Activated CD4-positive, alpha-beta T cell treated with anti-CD3 and anti-CD28 coated beads, Interleukin-2, amount 50 U/mL, for 48 hours (primary cell): ENCODE data around the gene TMEM269.
A peak's percentile ranks its signal among the peaks of the same experiment; 100 is the strongest.
"Not testable (repeated sequence)": the region's sequence is repeated elsewhere in the genome, so short reads cannot be mapped to it uniquely, and the experiment has no call there.

Source experiments
- DNase-seq, 2 experiments: peaks; one replicate each; pipeline ENCODE4 v3.0.0-alpha.2; 2020

The TMEM269 gene

GRCh38 chr1:42748461-42749410 is 36.1 kb upstream of the TMEM269 start:
- no peak for DNase-seq

DNA sequence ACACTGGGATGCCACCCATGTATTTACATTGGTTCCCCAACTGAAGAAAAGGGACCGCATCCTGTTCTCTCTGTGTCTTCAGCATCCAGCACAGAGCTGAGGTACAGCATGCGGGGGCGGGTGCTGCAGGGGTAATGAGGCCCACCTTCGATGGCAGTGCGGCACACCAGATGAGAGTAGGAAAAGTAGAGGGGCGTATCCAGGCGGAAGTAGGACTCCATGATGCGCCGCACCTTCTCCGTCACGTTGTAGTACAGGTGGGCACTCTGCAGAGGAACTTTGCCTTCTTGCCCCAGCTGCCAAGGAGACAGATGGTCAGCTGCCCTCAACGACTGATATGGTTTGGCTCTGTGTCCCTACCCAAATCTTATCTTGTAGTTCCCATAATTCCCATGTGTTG is 34.8 kb upstream of the TMEM269 start:
- DNase-seq = no peak

GRCh38 chr1:42751511-42752070 is 33.2 kb upstream of the TMEM269 start:
- DNase-seq = not testable (repeated sequence)

- DNase-seq = no peak
These were observed 32.5 kb upstream of the TMEM269 start for GRCh38 chr1:42752284-42752683.

DNA sequence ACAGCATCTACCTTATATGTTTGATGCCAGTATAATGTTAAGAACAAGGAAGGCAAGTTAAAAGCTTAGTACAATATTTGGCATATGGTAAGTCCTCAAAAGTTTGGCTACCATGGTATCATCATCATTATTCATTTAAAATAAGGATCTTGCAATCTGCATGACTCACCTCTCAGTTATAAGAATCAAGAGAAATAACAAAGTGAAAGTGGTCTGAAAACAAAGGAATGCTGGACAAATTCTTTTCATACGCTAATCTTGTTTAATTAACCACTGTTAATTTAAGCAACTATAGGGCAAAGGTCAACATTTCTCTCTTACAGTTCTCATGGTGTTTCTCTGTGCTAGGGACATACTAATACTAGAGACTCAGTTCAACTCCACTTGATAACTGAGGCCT is 31.7 kb upstream of the TMEM269 start:
- no peak for DNase-seq

DNA sequence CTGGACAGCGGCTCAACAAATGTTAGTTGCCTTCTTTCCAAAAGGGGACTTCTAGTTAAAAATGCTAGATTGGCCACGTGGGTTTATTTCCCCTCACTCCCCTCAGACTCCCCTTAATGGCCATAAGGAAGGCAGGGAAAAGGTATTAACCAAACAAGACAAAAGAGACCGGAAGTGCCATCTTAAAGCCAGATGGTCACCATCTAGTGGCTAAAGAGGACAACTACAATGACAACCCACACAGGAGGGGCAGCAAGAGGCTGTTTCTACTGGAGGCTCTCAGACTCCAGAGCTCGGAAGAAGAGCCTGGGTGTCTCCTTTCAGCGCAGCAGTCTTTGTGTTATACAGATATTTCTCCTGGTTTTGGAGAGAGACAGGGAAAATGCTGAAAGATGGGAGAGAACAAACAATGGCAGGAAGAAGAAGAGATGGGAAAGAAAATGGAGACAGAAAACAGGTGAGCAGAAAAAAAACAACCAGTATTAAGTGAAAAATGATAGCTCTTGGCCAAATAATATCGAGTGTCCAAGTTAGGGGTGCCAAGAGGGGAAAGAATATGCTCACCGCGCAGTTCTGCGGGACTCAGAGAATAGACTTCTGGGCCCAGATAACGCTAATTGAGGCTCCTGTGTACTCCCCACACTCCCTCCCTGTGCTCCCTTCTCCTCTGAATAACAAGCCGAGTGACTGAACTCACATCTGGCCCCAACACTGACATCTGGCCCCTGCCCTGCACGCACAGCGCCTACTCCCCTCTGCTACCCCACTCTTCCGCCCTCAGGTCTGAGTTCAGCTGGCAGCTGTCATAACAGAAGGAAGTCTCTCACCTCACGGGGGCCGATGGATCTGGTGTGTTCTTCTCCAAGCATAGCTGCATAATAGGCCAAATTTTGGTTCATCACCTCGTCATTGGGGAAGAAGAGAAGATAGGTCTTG is 27.6 kb upstream of the TMEM269 start:
- no peak for DNase-seq

DNA sequence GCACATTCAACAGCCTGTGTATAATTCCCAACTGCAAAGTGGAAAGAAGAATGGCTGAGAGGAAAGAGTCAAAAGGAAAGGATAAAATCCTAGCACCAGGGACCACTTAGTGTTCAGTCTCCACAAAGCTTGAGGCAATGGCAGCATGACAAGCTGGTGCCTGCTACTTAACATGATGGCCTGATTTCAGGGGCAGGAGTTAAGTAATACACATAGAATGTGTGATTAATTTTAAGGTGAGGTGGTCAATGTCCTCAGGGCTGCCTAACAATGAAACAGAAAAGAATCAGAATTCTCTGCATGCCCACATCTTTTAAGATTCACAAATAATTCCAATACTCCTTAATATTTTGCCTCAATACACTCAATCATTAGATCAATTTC is 26.9 kb upstream of the TMEM269 start:
- no peak for DNase-seq

- DNase-seq = no peak
These were observed 26.1 kb upstream of the TMEM269 start for GRCh38 chr1:42758641-42759040.

GRCh38 chr1:42759114-42759513 is 25.7 kb upstream of the TMEM269 start:
- no peak for DNase-seq

DNA sequence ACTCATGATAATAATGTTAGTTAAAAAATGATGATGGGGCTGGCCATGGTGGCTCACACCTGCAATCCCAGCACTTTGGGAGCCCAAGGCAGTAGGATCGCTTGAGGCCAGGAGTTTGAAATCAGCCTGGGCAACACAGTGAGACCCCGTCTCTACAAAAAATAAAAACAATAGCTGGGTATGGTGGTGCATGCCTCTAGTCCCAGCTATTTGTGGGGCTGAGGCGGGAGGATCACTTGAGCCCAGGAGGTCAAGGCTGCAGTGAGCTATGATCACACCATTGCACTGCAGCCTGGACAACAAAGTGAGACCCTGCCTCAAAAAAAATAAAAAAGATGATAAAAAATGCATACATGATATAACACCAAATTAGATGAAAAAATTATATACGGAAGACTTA is 23.2 kb upstream of the TMEM269 start:
- no peak for DNase-seq

GRCh38 chr1:42762269-42762668 is 22.5 kb upstream of the TMEM269 start:
- no peak for DNase-seq

GRCh38 chr1:42765269-42765668 is 19.5 kb upstream of the TMEM269 start:
- DNase-seq = no peak

DNA sequence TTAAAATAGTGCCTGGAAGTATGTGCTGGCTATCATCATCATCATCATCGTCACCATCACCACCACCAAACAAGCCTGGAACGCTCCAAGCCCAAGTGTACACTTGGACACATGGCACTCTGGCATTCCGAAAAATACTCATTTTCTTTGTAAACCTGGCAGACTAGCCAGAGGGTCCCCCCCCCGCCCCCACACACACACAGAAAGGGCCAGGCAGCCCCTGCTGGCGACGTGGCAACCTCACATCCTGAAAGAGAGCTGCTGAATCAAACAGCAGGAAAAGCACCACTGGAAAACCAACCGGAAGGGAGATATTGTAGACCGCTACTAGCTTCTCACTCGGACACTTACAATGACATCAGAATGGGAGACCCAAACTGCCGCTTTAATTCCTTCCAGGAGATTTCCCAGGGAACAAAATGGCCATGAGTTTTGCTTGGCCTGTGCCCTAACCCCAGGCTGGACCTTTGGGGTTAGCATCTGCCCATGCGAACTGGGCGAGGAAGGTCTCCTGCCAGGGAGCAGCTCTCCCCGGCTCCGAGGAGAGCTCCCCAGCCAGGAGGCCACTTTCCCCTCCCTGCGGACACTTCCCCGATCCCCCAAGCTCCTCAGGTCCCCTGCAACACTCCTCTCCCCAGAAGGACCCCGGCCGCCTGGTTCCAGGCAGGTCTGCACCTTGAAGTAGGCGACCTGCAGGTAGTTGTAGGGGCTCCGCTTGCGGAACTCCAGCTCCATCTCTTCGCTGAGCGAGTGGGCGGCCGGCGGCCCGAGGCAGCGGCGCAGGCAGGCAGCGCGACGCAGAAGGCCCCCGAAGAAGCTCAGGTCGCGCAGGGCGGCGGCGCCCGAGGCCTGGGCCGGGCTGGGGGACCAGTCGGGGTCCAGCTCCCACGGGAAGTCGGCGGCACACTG is 18.7 kb upstream of the TMEM269 start:
- peak; percentile 55 to 66 for DNase-seq

DNA sequence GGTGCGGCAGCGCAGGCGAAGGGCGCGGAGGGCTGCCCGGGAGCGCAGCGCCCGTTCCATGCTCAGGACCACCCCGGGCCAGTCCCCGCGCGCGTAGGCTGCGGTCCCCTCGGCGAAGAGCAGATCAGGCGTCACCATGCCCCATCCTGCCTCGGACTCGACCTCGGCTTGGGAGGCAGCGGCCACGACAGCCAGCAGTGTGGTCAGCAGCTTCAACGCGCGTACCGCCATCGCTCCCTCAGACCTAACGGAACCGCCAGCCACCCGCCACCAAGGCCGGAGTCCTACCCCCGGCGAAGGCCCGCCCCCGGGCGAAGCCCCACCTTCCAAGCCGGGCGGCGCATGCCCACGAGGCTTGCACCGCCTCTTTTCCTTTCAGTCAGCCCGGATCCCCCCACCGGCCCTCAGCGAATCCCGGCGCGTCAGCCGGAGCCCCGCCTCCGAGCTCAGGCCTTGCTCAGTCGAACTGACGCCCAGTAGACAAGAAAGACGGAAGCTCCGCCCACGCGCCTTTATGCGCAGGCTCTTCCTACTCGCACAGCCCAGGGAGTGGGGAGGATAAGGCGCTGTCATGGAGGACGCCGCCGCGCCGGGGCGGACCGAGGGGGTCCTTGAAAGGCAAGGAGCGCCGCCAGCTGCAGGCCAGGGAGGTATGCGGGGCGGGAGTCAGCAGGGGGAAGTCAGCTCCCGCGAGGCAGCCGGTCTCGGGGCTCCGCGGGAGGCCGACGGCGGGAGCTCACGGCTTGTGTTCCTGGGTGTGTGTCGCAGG is 17.9 kb upstream of the TMEM269 start, which contains the start of the genes C1orf50 and P3H1:
Gene C1orf50 (plus strand): TSS at position 509 of the 769 bp plus-strand sequence. CDS start 63 bp downstream, at position 572.
Gene P3H1 (minus strand): TSS at position 288 of the 769 bp plus-strand sequence. CDS start 57 bp downstream, at position 231.
- DNase-seq = peak; percentile 99 to 100

DNA sequence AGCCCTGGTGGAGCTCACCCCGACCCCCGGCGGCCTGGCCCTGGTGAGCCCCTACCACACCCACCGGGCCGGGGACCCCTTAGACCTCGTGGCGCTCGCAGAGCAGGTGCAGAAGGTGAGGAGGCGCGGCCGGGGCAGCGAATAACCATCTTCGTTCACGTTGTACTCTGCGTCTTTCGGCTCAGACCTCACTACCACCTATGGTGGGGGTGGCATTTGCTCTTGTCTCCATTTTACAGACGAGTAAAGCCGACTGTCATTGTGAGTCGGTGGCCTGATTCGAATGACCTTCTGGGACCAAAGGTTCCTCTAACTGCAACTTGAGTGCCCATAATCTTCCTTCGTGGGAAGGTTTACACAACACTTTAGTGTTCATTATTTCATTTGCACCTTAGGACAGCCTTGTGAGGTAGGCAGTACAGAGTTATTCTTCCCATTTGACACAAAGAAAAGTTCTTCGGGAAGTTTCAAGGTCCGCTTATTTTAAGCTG is 17.2 kb upstream of the TMEM269 start:
- no peak for DNase-seq

DNA sequence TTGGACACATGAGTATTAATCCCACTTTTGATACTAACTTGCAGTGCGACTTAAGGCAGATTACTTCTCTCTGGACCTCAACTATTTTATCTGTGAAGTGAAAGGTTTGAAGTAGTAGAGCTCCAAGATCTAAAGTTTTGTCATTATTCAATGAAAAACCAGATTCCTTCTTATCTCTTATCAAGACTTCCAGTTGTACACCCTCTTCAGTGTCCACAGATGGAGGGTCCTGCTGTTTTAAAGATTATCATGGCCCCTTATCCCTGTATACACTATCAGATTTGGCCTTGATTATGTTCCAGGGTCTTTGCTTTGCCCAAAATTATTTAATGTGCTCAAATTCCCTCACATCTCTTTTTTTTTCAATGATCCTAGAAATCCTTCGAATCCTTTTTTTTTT is 16.6 kb upstream of the TMEM269 start:
- no peak for DNase-seq

DNA sequence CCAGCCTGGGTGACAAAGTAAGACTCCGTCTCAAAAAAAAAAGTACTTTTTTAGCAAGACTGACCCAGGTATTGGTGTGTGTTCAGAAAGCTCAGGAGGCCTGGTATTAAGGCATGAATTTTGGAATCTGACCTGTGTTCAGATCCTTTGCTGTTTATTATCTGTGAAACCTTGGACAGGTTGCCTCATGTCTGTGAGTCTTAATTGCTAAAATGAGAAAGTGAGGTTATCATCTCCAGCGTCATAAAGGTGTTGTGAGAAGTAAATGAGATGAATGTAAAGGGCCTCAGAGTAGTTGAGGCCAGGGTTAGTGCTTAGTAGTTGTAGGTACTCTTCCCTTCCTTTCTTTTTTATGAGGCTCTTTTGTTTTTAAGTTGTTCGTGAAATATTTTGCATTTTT is 15.0 kb upstream of the TMEM269 start:
- DNase-seq = no peak

DNA sequence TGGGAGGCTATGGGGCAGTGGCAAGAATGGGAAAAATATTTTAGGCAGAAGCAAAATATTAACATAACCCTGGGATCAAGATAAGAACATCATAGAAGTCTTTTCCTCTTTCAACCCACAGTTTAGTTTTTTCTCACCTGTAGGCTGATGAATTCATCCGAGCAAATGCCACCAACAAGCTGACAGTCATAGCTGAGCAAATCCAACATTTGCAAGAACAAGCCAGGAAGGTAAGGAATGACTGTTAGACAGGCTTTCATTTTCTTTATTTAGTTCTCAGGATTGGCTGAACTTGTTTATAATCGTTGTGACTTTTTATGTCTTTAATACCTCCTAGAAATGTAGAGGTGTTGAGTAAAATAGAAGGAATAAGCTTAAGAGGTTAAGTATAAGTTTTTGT is 11.4 kb upstream of the TMEM269 start:
- no peak for DNase-seq

- no peak for DNase-seq
These were observed 9.8 kb upstream of the TMEM269 start for GRCh38 chr1:42774928-42775526.

- DNase-seq = no peak
These were observed 8.3 kb upstream of the TMEM269 start for GRCh38 chr1:42776502-42776901.

DNA sequence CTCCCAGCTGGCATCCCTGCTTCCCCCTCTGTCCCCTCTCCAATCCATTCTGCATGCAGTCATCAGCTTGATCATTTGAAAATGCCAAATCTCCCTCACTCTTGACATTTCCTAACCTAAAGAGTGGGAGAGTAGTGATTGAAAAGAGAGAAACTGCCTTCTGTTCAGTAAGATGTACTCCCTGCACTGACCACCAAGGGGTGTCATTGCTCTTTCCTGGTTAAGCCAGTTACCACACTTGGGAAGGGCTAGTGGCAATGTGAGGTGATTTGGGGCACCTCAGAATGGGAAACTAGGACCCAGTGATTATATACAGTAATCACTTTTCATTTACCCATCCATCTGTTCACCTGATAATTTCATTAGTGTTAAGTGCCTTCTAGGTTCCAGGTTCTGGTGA is 6.9 kb upstream of the TMEM269 start:
- DNase-seq = peak; percentile 22 to 31
